HepG2 (cell line): ENCODE data around the gene SKIDA1. TPM values are rescaled to one million over a fixed set of nuclear protein-coding genes. Genes with fewer than 3 reads are reported as not detected.

ENCODE experiments used
- FOXK1 ChIP-seq: sonication (generic); formaldehyde crosslinking; IDR thresholded peaks from 2 replicates; pipeline ENCODE4 v1.4.0; 2020; ENCODE audit warnings: low read depth, missing genetic modification reagents, borderline replicate concordance
- FOXP4 ChIP-seq: sonication (generic); formaldehyde crosslinking; IDR thresholded peaks from 2 replicates; pipeline ENCODE4 v1.4.0; 2020; ENCODE audit warnings: missing genetic modification reagents
- HMG20A ChIP-seq: IDR thresholded peaks from 2 replicates; pipeline ENCODE4 v1.6.1; 2016; ENCODE audit warnings: borderline replicate concordance
- HNF4G ChIP-seq, 2 experiments: sonication (generic) in 1 of 2; formaldehyde crosslinking in 1 of 2; IDR thresholded peaks; 2 replicates each; pipeline versions ENCODE4 v1.4.0 to v1.6.1; 2011 to 2020; ENCODE audit warnings: borderline replicate concordance in 2 of 2, low read depth in 2 of 2, mild to moderate bottlenecking in 2 of 2, low read length in 1 of 2, missing genetic modification reagents in 1 of 2, moderate library complexity in 1 of 2
- ISX ChIP-seq: sonication (generic); formaldehyde crosslinking; conservative IDR thresholded peaks from 2 replicates; pipeline ENCODE4 v1.5.0; 2020; ENCODE audit warnings: missing genetic modification reagents
- MBNL3 ChIP-seq: fragments of 250-450 bp; sonication (Bioruptor Pico); conservative IDR thresholded peaks from 2 replicates; pipeline ENCODE4 v1.8.0; 2022; ENCODE audit warnings: mild to moderate bottlenecking, inconsistent platforms
- MED1 ChIP-seq: sonication (generic); formaldehyde crosslinking; IDR thresholded peaks from 2 replicates; pipeline ENCODE4 v1.4.0; 2020; ENCODE audit warnings: missing genetic modification reagents
- NFAT5 ChIP-seq: sonication (generic); formaldehyde crosslinking; IDR thresholded peaks from 2 replicates; pipeline ENCODE4 v1.4.0; 2020; ENCODE audit warnings: missing genetic modification reagents
- NR2F6 ChIP-seq, 2 experiments: IDR thresholded peaks; 2 replicates each; pipeline ENCODE4 v1.6.1; 2016; ENCODE audit warnings: antibody characterized with exemption in 1 of 2, mild to moderate bottlenecking in 1 of 2
- PHF5A ChIP-seq: IDR thresholded peaks from one replicate; pipeline ENCODE4 v1.6.1; 2018; ENCODE audit warnings: low read depth, missing genetic modification reagents; ENCODE audit not compliant: unreplicated experiment
- POLR2G ChIP-seq: fragments of 200-400 bp; formaldehyde crosslinking; IDR thresholded peaks from 2 replicates; pipeline ENCODE4 v1.6.1; 2018; ENCODE audit warnings: mild to moderate bottlenecking, low read depth, low read length, moderate library complexity
- RXRB ChIP-seq: IDR thresholded peaks from 2 replicates; pipeline ENCODE4 v1.6.1; 2016; ENCODE audit warnings: borderline replicate concordance, missing genetic modification reagents, missing compliant biosample characterization
- ZBTB10 ChIP-seq: sonication (generic); formaldehyde crosslinking; IDR thresholded peaks from 2 replicates; pipeline ENCODE4 v1.4.0; 2020; ENCODE audit warnings: missing genetic modification reagents, borderline replicate concordance
- ZNF639 ChIP-seq: conservative IDR thresholded peaks from 2 replicates; pipeline ENCODE4 v1.6.1; 2018; ENCODE audit warnings: missing genetic modification reagents
- ZNF672 ChIP-seq: sonication (generic); formaldehyde crosslinking; IDR thresholded peaks from 2 replicates; pipeline ENCODE4 v1.8.1; 2022; ENCODE audit warnings: missing genetic modification reagents
- polyA plus RNA-seq, 8 experiments: library from polyadenylated mRNA; depleted of rRNA in 3 of 8; stranded (reverse) in 7 of 8; unstranded in 1 of 8; fragments of >200 nt; fragmentation: Illumina TruSeq in 4 of 8; extraction: Trizol in 4 of 8; gene quantifications; 2 replicates each; pipeline versions ENCODE4 v1.2.1 to v1.2.3, GENCODE V29; 2011 to 2016; ENCODE audit warnings: low read depth in 4 of 8, missing spikeins in 1 of 8, mixed read lengths in 1 of 8; ENCODE audit not compliant: insufficient read depth in 1 of 8
- total RNA-seq, 5 experiments: library from RNA; depleted of rRNA; stranded (reverse); fragments of >200 nt; fragmentation: Illumina TruSeq; extraction: Trizol; gene quantifications; 2 replicates each; pipeline ENCODE4 v1.2.3, GENCODE V29; 2016; ENCODE audit warnings: low read depth in 1 of 5

Gene SKIDA1
- total and polyA plus RNA-seq, 2 of the 13 experiments (the other 11 are each of a cell fraction or from before 2014, with no cell fraction given), result 0.73 to 1.5 TPM

GRCh38 chr10:21526860-21527597 lies 1.5 kb upstream of the SKIDA1 start (continued):
- peak; percentile 73; the same call in 1 of the 2 replicates for TF ChIP-seq ZBTB10
- 0 out of 2 replicates have a peak, but pooled peaks have one; percentile 33 for TF ChIP-seq HNF4G (IDR thresholded peaks at IDR 0.05; ENCODE audit: borderline replicate concordance, low read depth, low read length)
- no peak for TF ChIP-seq HNF4G (CRISPR knock-in tag; IDR thresholded peaks at IDR 0.05; ENCODE audit: borderline replicate concordance, low read depth)
- no peak for TF ChIP-seq NR2F6 (IDR thresholded peaks at IDR 0.05)
- 0 out of 2 replicates have a peak, but pooled peaks have one; percentile 5 for TF ChIP-seq NR2F6 (CRISPR knock-in tag; IDR thresholded peaks at IDR 0.05)
- TF ChIP-seq NFAT5 (CRISPR knock-in tag), result peak; percentile 70; the same call in 1 of the 2 replicates
- TF ChIP-seq FOXP4 (CRISPR knock-in tag), result peak; percentile 62
- peak; percentile 85; the same call in 1 of the 2 replicates for TF ChIP-seq ZNF672 (CRISPR knock-in tag)
- no peak for TF ChIP-seq HMG20A
- 0 out of 2 replicates have a peak, but pooled peaks have one; percentile 80 for TF ChIP-seq ZNF639 (CRISPR knock-in tag)
- TF ChIP-seq MBNL3 (CRISPR knock-in tag), result no peak
- TF ChIP-seq MED1 (CRISPR knock-in tag), result peak; percentile 71
- peak; percentile 83; the same call in 1 of the 2 replicates for TF ChIP-seq ISX (CRISPR knock-in tag)
- TF ChIP-seq POLR2G, result peak; percentile 84
- TF ChIP-seq PHF5A (CRISPR knock-in tag), result peak; percentile 23
- peak; percentile 32; the same call in 1 of the 2 replicates for TF ChIP-seq RXRB (CRISPR knock-in tag)
- TF ChIP-seq FOXK1 (CRISPR knock-in tag), result no peak
